Posterior vena cava (tissue), 2 donors: ENCODE measurements around the gene SSMEM1. TPM values are rescaled to one million over a fixed set of nuclear protein-coding genes. Genes with fewer than 3 reads are reported as not detected.
"Not testable (repeated sequence)": the region's sequence is repeated elsewhere in the genome, so short reads cannot be mapped to it uniquely, and the experiment has no call there.

Experiments
- DNase-seq: peaks from one replicate; pipeline ENCODE4 v3.0.0-alpha.2; 2020; ENCODE audit warnings: low spot score
- intact Hi-C, 2 donors: fragments of 100-400 bp; cut with DNase I; formaldehyde crosslinking; loops; one replicate each; pipeline versions ENCODE4 v1.14.1 to v1.14.2; 2022 to 2023
- long read RNA-seq, 2 donors: library from polyadenylated mRNA; unstranded; transcript quantifications; one replicate each; pipeline ENCODE4 v2.0.0, GENCODE V29; 2020 to 2021
- total RNA-seq, 2 donors: library from RNA; stranded (reverse); fragmentation: NEBNext Ultra II Directional; extraction: Animal tissue kit (Norgen Biotek cat#: 25700); gene quantifications; one replicate each; pipeline ENCODE4 v1.2.1, GENCODE V29; 2021
- donor health status: DM: yes; HTN: yes; CAD: no.
- donor health status: DM: yes; HTN: yes; CAD: no.

SSMEM1 gene, protein sequence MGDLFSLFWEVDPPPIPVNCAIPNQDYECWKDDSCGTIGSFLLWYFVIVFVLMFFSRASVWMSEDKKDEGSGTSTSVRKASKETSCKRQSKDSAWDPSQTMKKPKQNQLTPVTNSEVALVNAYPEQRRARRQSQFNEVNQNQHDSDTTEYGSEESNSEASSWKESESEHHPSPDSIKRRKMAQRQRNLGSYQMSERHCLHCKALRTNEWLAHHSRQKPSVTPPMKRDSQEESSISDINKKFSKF
- total RNA-seq, result not detected
- long read RNA-seq, donor 1, result 0 reads
- long read RNA-seq, donor 2, result 0 reads

GRCh38 chr7:130207642-130208041 lies at the start of gene SSMEM1:
TSS of gene SSMEM1 (plus strand) at chr7:130207860. CDS start at chr7:130207911, 51 bp downstream.
- intact Hi-C loops, result no loop called here
- no peak for DNase-seq

DNA sequence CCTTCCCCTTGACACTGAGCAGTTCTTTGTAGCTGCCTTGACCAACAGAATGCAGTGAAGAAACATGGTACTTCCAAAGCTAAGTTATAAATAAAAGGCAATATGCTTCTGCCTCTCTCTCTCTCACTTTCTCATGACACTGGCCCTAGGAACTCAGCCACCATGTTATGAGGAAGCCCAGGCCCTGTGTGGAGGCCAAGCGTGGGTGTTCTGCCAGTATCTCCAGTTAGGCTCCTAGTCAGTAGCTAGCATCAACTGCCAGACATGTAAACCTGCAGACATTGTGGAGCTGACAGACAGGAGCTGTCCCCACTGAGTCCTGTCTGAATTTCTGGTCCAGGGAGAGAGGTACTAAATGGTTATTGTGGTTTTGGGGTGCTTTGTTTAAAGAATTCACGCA lies 47.6 kb upstream of the SSMEM1 start:
- intact Hi-C loops, result no loop called here
- no peak for DNase-seq

GRCh38 chr7:130160455-130160854 lies 47.2 kb upstream of the SSMEM1 start:
- intact Hi-C loops, result no loop called here
- DNase-seq, result no peak

GRCh38 chr7:130162196-130162595 lies 45.5 kb upstream of the SSMEM1 start:
- DNase-seq, result no peak
- intact Hi-C loops, result no loop called here

GRCh38 chr7:130174237-130174959 lies 33.3 kb upstream of the SSMEM1 start:
- intact Hi-C loops, result no loop called here
- no peak for DNase-seq

DNA sequence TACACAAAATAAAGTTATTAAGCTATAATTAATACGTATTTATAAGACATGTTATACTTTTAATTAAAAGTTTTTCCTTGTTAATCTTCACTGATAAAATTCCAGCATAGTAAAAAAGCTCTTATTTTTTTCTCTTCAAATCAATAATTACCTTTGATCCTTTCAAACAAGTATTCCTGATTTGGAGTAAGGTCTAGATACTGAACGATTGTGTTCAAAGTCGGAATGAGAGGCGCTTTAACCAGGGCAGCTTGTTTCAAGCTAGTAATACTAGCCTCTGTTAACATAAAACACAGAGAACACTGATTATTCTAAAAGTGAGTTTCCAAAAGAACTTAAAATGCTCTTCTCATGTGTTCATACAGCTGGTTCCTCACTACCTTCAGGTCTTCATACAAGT lies 29.4 kb upstream of the SSMEM1 start:
- intact Hi-C loops, result no loop called here
- no peak for DNase-seq

GRCh38 chr7:130179631-130180030 lies 28.0 kb upstream of the SSMEM1 start:
- intact Hi-C loops, result no loop called here
- DNase-seq, result no peak

GRCh38 chr7:130180571-130181262 lies 26.9 kb upstream of the SSMEM1 start:
- intact Hi-C loops, result no loop called here
- no peak for DNase-seq

DNA sequence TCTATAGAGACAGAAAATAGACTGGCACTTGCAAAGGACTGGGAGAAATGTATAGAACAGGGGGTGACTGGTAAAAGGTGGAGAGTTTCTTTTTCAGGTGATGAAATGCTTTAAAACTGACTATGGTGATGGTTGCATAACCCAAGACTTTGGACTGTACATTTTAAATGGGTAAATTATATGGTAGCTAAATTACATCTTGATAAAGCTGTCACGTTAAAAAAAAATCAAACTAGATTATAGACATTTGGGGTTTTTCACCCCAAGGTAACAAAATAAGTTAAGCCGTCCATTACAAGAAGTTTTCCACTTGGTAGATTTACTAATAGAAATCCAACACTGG lies 26.4 kb upstream of the SSMEM1 start:
- intact Hi-C loops, result no loop called here

DNA sequence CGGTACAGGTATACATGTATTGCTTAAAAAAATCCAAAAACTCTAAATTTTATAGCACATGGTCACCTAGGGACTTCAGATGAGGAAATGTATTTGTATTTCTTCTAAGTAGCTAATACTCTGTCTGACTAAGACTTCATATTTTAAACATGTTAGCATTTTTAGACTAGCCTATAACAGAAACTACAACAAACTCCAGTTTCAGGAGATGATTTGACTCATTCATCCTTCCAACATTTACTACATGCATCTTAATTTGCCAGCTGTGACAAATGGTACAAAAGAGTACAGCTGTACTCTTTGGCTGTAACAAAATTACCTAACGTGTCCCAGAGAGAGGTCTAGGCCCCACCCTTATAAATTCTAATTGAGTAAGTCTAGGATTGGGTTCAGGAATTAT lies 24.7 kb upstream of the SSMEM1 start:
- no peak for DNase-seq
- intact Hi-C loops, result no loop called here

More for the DNA sequence above, 26.4 kb upstream of the SSMEM1 start:
- no peak for DNase-seq

DNA sequence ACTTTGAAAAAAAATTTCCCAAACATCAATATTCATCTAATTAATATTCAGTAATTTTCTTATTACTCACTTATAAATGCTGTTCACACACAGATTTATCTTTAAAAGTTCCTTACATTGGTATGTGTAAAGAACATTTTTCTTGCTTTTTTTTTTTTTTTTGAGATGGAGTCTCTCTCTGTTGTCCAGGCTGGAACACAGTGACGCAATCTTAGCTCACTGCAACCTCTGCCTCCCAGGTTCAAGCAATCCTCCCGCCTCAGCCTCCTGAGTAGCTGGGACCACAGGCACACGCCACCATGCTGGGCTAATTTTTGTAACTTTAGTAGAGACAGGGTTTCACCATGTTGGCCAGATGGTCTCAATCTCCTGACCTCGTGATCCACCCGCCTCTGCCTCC lies 23.3 kb upstream of the SSMEM1 start:
- intact Hi-C loops, DNase-seq: not testable (repeated sequence)

DNA sequence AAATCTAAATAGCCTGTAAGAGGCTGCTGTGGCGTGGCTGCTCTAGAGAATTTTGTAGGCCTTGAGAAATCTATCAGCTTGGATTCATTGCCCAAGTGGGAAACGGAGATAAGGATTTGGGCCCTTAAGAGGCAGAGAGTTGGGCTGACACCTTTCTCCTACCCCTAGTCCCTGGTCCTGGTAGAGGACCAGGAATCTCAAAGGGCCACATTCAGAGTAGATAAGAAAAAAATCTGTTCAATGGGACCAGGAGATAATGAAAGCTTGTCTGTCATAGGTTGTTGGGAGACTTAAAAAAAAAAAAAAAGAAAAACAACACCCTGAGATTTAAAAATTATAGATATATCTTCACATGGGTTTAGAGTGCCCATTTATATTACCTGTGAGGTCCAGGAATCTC lies 20.3 kb upstream of the SSMEM1 start:
- DNase-seq, result no peak
- intact Hi-C loops, result no loop called here

DNA sequence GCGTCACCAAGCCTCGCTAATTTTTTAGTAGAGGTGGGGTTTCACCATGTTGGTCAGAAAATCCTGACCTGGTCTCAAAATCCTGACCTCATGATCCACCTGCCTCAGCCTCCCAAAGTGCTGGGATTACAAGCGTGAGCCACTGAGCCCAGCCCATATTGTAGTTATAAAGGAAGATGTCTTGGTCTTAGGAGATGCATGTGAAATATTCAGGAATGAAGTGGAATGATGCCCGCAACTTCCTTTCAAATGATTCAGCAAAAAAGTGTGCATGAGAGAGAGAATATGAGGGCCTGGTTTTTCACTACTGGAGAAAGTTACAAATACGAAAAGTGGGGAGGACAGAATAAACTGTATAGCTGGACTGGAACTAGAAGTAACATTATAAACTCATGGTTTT lies 18.3 kb upstream of the SSMEM1 start:
- no peak for DNase-seq
- intact Hi-C loops, result no loop called here

- no peak for DNase-seq
- intact Hi-C loops, result no loop called here
These were observed 15.9 kb upstream of the SSMEM1 start for GRCh38 chr7:130191791-130192190.

GRCh38 chr7:130195396-130195795 lies 12.3 kb upstream of the SSMEM1 start:
- intact Hi-C loops, result no loop called here
- no peak for DNase-seq

DNA sequence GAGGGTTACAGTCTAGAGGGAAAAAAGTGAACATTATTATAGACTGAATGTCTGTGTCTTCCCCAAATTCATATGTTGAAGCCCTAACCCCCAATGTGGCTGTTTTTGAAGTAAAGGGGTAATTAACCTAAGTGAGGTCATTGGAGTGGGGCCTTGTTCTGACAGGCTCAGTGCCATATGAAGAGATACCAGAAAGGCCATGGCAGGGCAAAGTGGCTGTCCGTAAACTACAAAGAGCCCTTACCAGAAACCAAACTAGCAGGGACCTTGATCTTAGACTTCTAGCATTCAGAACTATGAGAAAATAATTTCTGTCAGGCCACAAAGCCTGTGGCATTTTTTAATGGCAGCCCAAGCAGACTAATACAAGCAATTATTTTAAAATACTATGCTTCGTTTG lies 11.2 kb upstream of the SSMEM1 start:
- no peak for DNase-seq
- intact Hi-C loops, result no loop called here

DNA sequence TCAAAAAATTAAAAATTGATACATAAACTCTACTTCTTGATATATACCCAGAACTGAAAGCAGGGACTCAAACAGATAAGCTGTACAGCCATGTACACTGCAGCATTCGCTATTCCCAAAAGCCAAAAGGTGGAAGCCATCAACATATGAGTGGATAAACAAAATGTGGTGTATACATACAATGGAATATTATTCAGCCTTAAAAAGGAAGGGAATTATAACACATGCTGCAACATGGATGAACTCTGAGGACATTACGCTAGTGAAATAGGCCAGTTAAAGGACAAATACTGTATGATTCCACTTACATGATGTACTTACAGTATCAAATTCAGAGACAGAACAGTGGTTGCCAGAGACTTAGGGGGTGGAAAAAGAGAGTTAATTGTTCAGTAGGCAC lies 10.6 kb upstream of the SSMEM1 start:
- no peak for DNase-seq
- intact Hi-C loops, result no loop called here

DNA sequence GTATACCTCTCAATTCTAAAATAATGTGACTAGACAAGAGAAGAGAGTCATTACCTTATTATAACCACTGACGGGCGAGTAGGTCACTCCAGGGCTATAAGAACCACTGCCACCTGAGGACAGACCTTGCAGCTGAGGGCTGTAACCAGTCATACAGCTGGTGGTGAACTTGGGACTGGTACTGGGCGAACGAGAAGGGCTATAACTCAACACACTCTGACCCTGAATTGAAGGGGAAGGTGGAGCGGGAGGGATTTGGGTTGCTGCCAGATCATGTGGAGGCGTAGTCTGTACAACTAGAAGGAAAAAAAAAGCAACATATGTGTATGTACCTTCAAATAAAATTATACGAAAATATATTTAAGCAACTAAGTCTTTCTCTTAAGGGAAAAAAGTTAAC lies 5.9 kb upstream of the SSMEM1 start:
- intact Hi-C loops, result no loop called here
- DNase-seq, result no peak

DNA sequence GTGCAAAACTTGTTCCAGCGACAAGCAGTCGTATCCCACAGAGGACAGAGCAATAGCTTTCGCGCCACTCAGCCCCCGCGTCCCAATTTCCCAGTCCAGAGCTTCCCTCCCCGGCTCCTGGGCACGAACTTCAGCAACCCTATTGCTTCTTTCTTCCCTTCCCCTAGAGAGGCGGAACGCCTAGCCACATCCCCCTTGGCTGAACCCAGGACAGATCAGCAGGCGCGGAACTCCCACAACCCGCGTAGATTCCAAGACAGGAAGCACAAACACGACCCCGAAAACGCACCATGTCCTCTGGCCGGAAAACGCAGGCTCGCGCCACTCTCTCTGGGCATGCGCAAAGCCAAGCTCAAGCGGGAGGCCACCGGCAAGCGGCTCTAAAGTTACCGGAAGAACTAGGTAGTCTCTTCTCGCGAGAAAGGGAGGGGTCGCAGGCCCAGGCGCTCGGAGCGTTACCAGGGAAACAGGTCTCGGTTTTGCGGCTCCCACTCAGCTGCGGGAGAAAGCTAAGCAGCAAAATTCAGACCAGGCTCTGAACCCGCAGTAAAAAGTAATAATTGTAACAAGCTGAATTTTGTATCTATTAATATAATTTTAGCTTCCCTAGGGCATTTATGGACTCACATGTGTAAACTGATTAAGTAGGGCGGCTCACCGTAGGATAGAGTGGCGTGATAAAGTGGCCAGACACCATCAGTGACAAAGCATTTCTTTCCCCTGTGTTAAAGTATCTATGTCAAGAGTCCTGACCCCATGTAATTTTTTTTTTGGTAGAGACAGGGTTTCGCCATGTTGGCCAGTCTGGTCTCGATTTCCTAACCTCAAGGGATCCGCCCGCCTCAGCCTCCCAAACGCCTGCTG lies 2.3 kb upstream of the SSMEM1 start, which contains the start of gene TMEM209:
TMEM209 (minus strand) TSS at position 323 of the 864 bp plus-strand sequence; CDS start at position 292, 31 bp downstream.
- intact Hi-C loops, result no loop called here
- DNase-seq, result peak; percentile 99

DNA sequence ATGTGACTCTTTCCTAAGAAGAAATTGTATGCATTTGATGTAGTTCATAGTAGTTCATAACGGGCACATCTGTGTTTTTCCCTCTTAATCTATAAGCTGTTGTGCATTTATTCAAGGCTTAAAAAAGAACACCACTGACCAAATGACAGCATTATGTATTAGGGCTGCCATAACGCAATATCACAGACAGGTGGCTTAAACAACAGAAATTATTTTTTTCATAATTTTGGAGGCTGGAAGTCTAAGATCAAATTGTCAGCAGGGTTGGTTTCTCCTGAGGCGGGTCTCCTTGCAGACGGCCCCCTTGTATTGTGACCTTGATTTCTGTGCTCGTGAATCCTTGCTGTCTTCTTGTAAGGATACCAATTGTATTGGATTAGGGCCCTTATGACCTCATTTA lies 627 bp upstream of the SSMEM1 start:
- intact Hi-C loops, result no loop called here
- no peak for DNase-seq
